Sigmoid colon (tissue), 4 donors: Measurements from ENCODE around the gene KAZN.

Experiments used
- POLR2AphosphoS5 ChIP-seq, 4 donors: sonication (generic); formaldehyde crosslinking; IDR thresholded peaks; one replicate each; pipeline ENCODE4 v1.6.1; 2017; ENCODE audit warnings: antibody characterized with exemption in 4 of 4
- TF ChIP-seq, protein P1 (sequence below), 4 experiments: fragments of 450-650 bp in 3 of 4; fragments of 200-600 bp in 1 of 4; IDR thresholded peaks; one replicate each; pipeline ENCODE4 v1.5.1; 2016 to 2019; ENCODE audit warnings: antibody characterized with exemption in 4 of 4, mild to moderate bottlenecking in 3 of 4, moderate library complexity in 2 of 4

DNA sequence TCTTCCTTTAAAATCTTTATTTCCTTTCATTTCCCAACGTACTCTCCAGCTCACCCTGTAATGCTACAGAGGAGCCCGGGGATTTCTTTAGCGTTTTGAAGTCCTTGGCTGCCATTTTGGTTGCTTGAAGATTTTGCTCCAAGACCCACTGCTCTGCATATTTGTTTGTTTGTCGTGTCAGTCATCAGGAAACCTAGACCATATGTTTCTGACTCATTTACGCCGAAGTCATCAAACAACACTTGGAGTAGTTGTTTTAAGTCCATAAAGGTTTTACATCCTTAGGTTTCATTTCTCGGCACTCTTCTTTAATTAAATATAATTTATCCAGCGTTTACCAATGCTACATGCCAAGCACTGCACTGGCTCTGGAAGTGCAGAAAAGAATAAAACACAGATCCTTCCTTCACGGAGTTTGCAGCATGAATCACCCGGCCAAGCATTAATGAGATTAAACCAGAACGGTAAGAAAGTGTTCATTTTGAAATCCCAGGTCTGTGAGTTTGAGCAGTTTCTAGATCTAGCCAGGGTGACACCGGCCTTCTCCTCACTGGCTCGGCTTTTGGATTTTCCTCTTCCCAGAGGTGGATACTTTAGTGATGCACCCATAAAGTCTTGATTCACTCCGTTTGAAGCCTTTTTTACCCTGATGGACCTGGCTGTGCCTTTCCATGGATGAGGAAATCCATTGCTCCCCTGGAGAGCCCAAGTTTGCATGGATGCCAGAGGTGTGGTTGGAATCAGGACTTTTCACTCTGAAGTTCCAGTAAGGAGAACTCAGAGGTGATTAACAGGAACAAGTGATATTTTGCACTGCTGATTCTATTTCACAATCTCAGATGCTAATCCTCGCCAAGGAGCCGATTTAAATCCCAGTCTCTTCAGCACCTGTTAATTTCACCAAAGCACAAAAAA is 109.3 kb downstream of the KAZN start:
- TF ChIP-seq, protein P1, sequence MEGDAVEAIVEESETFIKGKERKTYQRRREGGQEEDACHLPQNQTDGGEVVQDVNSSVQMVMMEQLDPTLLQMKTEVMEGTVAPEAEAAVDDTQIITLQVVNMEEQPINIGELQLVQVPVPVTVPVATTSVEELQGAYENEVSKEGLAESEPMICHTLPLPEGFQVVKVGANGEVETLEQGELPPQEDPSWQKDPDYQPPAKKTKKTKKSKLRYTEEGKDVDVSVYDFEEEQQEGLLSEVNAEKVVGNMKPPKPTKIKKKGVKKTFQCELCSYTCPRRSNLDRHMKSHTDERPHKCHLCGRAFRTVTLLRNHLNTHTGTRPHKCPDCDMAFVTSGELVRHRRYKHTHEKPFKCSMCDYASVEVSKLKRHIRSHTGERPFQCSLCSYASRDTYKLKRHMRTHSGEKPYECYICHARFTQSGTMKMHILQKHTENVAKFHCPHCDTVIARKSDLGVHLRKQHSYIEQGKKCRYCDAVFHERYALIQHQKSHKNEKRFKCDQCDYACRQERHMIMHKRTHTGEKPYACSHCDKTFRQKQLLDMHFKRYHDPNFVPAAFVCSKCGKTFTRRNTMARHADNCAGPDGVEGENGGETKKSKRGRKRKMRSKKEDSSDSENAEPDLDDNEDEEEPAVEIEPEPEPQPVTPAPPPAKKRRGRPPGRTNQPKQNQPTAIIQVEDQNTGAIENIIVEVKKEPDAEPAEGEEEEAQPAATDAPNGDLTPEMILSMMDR (IDR thresholded peaks at IDR 0.05), result no peak
- no peak for TF ChIP-seq POLR2AphosphoS5 (IDR thresholded peaks at IDR 0.05)
